ENCODE measurements around the gene SPCS1.

The SPCS1 gene

DNA sequence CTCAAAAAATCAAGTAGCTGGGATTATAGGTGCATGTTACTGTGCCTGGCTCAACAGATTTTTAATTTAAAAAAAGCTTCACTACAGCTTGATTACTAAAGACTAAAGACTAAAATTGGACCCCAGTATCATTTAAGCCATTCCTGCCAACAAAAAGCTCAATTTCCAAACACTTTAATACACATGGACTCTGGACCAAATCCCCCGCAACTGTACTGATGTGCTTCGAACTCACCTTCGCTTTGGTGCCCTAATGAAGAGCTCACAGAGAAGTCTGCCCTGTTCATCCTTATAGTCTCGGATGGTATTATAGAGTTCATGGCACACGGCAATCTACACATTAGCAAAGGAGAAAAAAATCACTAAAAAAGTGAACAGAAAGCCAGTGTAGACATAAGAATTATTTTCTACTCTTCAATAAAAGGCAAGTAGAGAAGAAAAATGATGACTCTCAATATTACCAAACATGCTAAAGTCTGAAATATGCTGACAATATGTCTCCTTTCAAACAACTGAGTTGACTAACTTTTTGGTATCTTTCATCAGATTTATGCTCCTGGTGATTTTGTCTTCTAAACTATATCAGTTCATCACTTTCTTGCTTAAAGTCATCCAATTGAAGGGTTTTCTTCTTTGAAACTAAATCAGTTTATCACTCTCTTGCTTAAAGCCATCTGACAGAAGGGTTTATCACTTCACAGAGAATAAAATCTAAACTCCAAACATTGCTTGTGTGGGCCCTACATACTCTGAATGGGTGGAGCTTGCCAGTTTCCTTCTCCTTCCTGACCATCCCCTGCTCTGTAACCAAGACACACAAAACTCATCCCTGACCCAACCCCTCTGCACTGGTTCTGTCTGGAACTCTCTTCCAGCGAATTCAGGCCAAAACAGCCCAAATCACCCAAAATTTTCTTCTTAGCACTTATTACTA lies 27.4 kb upstream of the SPCS1 start:
- peaks cover 70% of the 10 kb centered on the region for H3K36me3 Mint-ChIP-seq (ENCODE audit: low read depth)
- DNase-seq, result no peak
- no peaks in the 10 kb centered on the region for H3K9me3 Mint-ChIP-seq
- no peak overlapping the region for H3K4me3 Mint-ChIP-seq
- H3K4me1 Mint-ChIP-seq, result peaks cover 23% of the 10 kb centered on the region
- no peak overlapping the region for H3K27ac Mint-ChIP-seq
- TF ChIP-seq, protein P1, sequence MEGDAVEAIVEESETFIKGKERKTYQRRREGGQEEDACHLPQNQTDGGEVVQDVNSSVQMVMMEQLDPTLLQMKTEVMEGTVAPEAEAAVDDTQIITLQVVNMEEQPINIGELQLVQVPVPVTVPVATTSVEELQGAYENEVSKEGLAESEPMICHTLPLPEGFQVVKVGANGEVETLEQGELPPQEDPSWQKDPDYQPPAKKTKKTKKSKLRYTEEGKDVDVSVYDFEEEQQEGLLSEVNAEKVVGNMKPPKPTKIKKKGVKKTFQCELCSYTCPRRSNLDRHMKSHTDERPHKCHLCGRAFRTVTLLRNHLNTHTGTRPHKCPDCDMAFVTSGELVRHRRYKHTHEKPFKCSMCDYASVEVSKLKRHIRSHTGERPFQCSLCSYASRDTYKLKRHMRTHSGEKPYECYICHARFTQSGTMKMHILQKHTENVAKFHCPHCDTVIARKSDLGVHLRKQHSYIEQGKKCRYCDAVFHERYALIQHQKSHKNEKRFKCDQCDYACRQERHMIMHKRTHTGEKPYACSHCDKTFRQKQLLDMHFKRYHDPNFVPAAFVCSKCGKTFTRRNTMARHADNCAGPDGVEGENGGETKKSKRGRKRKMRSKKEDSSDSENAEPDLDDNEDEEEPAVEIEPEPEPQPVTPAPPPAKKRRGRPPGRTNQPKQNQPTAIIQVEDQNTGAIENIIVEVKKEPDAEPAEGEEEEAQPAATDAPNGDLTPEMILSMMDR (IDR thresholded peaks at IDR 0.05), result no peak
- no peaks in the 10 kb centered on the region for H3K27me3 Mint-ChIP-seq (ENCODE audit: low read depth, poor library complexity)

DNA sequence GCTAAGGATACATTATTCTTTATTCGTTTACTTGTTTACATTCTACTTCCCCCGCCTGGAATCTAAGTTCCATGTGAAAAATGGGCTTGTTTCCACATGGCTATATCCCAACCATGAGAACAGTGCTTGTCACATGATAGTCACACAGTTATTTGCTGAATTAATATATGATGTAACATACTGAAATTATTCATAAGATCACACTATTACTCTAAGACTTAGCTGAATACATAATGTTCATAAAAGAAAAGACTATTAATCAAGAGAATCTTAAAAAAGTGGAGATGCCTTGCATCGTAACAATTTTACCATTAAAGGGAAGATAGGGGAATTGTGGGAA lies 26.7 kb upstream of the SPCS1 start:
- Mint-ChIP-seq H3K27me3 (ENCODE audit: low read depth, poor library complexity) (no peaks in the 10 kb centered on the region), H3K9me3 (no peaks in the 10 kb centered on the region), H3K27ac (no peak overlapping the region), H3K4me3 (no peak overlapping the region), H3K4me1 (peaks cover 29% of the 10 kb centered on the region), H3K36me3 (ENCODE audit: low read depth) (peaks cover 64% of the 10 kb centered on the region)
- TF ChIP-seq, protein P1 (IDR thresholded peaks at IDR 0.05), result no peak
- DNase-seq, result no peak

DNA sequence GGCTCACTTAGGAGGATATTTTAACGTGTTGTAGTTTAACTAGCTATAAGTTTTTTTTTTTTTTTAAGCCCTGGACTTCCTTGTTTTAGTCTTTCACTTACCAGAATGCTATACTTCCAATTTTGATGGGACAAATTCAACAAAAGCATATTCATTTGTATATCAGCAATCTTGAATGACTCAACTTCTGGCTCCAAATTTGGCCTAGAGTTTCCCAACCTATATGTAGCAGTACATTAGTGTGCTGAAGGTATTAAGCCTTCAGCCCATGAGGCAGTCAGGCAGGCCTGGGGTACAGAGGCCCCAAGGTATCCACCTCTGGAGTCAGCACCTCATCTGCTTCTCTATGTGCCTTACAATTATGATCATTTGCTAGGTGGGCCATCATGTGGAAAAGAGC lies 26.1 kb upstream of the SPCS1 start:
- no peak overlapping the region for H3K4me3 Mint-ChIP-seq

DNA sequence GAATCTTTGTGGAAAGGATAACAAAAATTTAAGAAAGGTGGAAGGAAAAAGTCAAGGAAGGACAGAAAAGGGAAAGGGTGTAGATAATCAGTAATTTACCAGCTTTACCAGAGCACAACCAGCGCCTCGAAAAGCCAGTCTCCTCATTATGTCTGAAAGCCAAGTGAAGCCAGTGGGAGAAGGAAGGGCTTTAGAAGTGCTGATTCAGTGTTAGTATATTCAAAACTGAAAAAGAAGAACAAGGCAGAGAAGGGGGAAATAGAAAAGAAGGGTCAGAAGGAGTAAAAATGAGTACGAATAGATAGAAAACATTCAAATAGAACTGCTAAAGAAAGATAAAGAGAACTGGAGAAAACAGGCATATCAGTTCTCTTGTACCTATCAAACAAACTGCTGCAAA lies 24.3 kb upstream of the SPCS1 start:
- Mint-ChIP-seq H3K27ac (peak overlapping the region; percentile 8), H3K36me3 (ENCODE audit: low read depth) (peaks cover 44% of the 10 kb centered on the region), H3K27me3 (ENCODE audit: low read depth, poor library complexity) (no peaks in the 10 kb centered on the region), H3K4me1 (peaks cover 43% of the 10 kb centered on the region), H3K9me3 (no peaks in the 10 kb centered on the region), H3K4me3 (no peak overlapping the region)
- TF ChIP-seq, protein P1 (IDR thresholded peaks at IDR 0.05), result no peak
- DNase-seq, result no peak

More for the DNA sequence above, 26.1 kb upstream of the SPCS1 start:
- no peaks in the 10 kb centered on the region for H3K27me3 Mint-ChIP-seq (ENCODE audit: low read depth, poor library complexity)
- no peak for DNase-seq
- TF ChIP-seq, protein P1 (IDR thresholded peaks at IDR 0.05), result no peak
- no peak overlapping the region for H3K27ac Mint-ChIP-seq
- no peaks in the 10 kb centered on the region for H3K9me3 Mint-ChIP-seq
- H3K36me3 Mint-ChIP-seq (ENCODE audit: low read depth), result peaks cover 61% of the 10 kb centered on the region
- peaks cover 35% of the 10 kb centered on the region for H3K4me1 Mint-ChIP-seq

DNA sequence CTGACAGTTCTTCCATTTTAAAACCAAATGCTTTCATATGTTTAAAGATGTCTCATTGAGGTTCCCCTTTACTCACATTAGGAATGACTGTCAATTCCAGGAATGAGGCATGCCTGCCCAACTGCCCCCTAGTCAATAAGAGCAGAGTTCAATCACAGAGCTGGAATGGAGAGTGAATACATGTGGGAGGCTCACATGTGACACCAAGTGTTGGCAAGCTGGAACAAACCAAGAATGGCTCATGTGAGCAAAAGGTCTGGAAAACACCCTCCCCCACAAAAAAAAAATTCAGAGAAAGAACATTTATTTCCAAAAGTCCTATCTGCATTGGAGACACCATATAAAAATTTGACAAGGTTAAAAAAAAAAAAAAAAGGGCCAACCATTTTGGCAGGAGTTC lies 23.9 kb upstream of the SPCS1 start:
- peak overlapping the region; percentile 36 for H3K27ac Mint-ChIP-seq
- DNase-seq, result no peak
- no peaks in the 10 kb centered on the region for H3K27me3 Mint-ChIP-seq (ENCODE audit: low read depth, poor library complexity)
- peak overlapping the region; percentile 48 for H3K4me3 Mint-ChIP-seq
- H3K4me1 Mint-ChIP-seq, result peaks cover 47% of the 10 kb centered on the region
- no peaks in the 10 kb centered on the region for H3K9me3 Mint-ChIP-seq
- peaks cover 41% of the 10 kb centered on the region for H3K36me3 Mint-ChIP-seq (ENCODE audit: low read depth)
- TF ChIP-seq, protein P1 (IDR thresholded peaks at IDR 0.05), result no peak

DNA sequence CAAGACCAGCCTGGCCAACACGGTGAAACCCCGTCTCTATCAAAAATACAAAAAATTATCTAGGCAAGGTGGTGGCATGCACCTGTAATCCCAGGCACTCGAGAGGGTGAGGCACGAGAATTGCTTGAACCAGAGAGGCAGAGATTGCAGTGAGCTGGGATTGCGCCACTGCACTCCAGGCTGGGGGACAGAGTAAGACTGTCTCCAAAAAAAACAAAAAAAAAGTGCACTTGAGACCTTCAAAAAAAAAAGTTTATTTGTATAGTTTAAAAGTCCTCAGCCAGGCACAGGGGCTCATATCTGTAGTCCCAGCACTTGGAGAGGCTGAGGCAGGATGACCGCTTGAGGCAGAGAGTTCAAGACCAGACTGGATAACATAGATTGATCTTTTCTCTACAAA lies 22.3 kb upstream of the SPCS1 start:
- peak overlapping the region; percentile 51 for H3K27ac Mint-ChIP-seq
- no peak for DNase-seq
- H3K9me3 Mint-ChIP-seq, result no peaks in the 10 kb centered on the region
- peaks cover 43% of the 10 kb centered on the region for H3K36me3 Mint-ChIP-seq (ENCODE audit: low read depth)
- peak overlapping the region; percentile 95 for H3K4me3 Mint-ChIP-seq
- TF ChIP-seq, protein P1 (IDR thresholded peaks at IDR 0.05), result no peak
- H3K27me3 Mint-ChIP-seq (ENCODE audit: low read depth, poor library complexity), result no peaks in the 10 kb centered on the region
- peaks cover 62% of the 10 kb centered on the region for H3K4me1 Mint-ChIP-seq

Measured in nephron progenitor cell (in vitro differentiated cells).